Raji (cell line): ENCODE data around the gene RIOK1.

Experiments used
- POLR2A ChIP-seq: IDR thresholded peaks from 2 replicates; pipeline ENCODE4 v1.6.1; 2011; ENCODE audit warnings: low read depth, low read length, control low read depth; ENCODE audit not compliant: insufficient read depth

RIOK1 gene

DNA sequence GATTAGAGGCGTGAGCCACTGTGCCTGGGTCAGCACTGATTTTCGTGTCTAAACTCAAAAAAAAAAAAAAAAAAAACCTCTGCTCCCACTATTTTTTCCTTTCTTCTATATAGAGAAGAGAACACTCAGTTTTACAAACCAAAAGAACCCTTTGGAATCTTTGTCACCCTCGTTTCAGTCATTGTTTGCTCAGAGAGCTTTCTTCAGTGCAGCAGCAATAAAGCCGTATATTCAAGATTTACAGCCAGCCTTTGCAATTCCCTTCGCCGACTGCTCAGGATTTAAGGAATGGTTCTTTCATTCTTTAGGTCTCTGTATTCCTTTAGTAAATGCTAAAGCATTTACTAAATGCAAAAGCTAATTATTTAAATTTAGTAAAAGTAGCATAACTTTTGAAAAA is 20.1 kb downstream of the RIOK1 start:
- no peak for TF ChIP-seq POLR2A

- TF ChIP-seq POLR2A: no peak
Measured at GRCh38 chr6:7410851-7411250, 21.2 kb downstream of the RIOK1 start.

- no peak for TF ChIP-seq POLR2A
Measured at GRCh38 chr6:7411328-7411727, 21.7 kb downstream of the RIOK1 start.

GRCh38 chr6:7413151-7413823 is 23.7 kb downstream of the RIOK1 start:
- TF ChIP-seq POLR2A: no peak

- no peak for TF ChIP-seq POLR2A
Measured at GRCh38 chr6:7414811-7415210, 25.2 kb downstream of the RIOK1 start.

GRCh38 chr6:7417684-7418083 is 28.1 kb downstream of the RIOK1 start:
- TF ChIP-seq POLR2A: no peak

DNA sequence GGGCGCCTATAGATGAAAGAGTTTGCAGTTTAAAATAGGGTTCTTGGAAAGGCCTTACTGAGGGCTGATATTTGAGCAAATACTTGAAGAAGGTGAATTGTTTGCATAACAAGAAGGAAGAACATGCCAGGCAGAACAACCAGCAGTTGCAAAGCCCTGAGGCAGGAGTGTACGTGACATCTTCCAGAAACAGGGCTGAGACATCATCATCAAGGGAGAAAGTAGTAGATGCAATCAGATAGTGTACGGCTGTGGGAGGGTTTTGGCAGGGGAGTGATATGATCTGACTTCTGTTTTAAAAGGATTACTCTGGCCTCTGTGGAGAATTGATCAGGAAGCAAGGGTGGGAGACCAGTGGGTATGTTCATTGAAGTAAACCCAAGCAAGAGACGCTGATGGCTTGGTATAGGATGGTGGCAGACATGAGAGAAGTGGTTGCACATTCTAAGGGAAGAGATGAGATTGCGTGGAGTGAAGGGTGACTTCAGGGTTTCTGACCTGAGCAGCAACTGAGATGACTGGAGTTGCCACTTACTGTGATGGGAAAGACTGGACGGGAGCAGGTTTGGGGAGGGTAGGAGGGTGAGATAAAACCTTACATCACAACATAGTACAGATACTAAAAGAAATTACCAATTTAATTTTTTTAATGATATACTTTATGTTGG is 28.8 kb downstream of the RIOK1 start:
- no peak for TF ChIP-seq POLR2A

DNA sequence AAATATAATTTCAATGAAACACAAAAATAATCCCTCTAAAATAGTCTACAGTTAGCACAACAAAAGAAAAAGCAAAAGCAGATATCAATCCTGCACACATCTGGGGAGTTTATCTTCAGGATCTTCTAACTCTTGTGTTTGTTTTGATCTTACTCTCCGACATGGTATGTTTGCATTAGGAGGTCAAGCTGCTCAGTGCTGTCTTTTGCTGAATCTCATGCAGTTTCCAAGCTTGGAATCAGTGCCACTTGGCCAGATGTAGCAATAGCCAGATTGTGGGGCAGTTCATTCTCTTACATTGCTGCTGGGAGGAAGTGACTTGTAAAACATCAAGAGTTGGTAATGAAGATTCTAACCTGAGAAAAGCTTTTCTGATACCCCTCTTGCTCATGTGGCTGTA is 29.5 kb downstream of the RIOK1 start:
- TF ChIP-seq POLR2A: no peak

GRCh38 chr6:7421066-7421465 is 31.5 kb downstream of the RIOK1 start:
- TF ChIP-seq POLR2A: no peak

DNA sequence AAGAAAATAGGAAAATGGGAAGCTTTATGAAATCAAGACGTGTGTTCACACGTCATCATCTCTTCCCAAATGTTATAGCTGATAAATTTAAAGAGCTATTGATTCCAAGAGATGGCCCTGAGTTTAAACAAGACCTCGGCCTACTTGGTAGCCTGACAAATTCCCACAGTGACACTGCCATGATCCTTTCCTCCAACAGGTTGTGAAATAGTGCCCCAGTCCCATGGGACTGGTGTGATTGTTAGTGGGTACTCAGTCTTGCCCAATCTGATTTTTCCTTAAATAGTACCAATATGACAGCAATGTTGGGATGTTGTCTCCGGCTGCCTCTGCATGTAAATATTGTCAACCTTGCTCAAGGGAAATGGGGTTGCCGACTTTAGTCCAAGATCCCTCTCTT is 34.5 kb downstream of the RIOK1 start:
- TF ChIP-seq POLR2A: no peak

- no peak for TF ChIP-seq POLR2A
Measured at GRCh38 chr6:7424967-7425807, 35.6 kb downstream of the RIOK1 start.

DNA sequence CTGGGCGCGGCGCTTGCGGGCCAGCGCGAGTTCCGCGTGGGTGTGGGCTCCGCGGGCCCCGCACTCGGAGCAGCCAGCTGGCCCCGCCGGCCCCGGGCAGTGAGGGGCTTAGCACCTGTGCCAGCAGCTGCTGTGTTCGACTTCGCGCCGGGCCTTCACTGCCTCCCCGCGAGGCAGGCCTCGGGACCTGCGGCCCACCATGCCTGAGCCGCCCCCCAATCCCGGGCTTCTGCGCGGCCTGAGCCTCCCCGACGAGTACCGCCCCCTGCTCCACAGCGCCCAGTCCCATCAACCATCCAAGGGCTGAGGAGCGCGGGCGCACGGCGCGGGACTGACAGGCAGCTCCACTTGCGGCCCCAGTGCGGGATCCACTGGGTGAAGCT is 36.2 kb downstream of the RIOK1 start:
- no peak for TF ChIP-seq POLR2A

DNA sequence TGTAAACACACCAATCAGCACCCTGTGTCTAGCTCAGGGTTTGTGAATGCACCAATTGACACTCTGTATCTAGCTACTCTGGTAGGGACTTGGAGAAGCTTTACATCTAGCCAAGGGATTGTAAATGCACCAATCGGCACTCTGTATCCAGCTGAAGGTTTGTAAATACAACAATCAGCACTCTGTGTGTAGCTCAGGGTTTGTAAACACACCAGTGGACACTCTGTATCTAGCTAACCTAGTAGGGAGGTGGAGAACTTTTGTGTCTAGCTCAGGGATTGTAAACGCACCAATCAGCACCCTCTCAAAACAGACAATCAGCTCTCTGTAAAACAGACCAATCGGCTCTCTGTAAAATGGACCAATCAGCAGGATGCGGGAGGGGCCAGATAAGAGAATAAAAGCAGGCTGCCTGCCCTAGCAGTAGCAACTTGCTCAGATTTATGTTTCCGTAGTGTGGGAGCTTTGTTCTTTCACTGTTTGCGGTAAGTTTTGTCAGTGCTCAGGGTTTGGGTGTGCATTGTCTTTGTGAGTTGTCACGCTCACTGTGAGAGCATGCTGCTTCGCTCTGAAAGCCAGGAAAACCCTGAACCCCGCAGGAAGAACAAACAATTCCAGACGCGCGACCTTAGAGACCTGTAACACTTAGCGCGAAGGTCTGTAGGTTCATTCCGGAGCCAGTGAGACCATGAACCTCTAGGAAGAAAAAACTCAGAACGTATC is 37.0 kb downstream of the RIOK1 start:
- TF ChIP-seq POLR2A: no peak

DNA sequence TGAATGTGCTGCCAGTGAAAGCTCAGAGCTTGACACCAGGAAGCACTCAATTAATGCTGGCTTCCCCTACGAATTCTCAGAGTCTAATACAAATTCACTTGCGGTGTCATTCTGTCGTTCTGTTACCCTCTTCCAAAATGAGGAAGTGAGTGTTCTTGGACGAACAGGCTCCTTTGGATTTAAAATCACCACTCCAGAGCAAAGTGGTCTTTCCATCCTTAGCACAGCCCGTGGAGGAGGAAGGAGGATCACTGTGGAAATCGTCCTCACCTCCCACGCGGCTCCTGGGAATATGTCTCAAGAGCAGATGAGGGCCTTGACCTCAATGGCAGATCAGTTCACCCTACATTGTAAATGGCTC is 41.7 kb downstream of the RIOK1 start:
- no peak for TF ChIP-seq POLR2A

GRCh38 chr6:7431674-7432390 is 42.2 kb downstream of the RIOK1 start:
- TF ChIP-seq POLR2A: no peak
